Fibroblast of villous mesenchyme (primary cell): ENCODE measurements around the gene CEP131. TPM values are rescaled to one million over a fixed set of nuclear protein-coding genes. Genes with fewer than 3 reads are reported as not detected.

ENCODE experiments used
- DNase-seq: peaks from one replicate; pipeline ENCODE4 v3.0.0-alpha.2; 2010; ENCODE audit warnings: low read depth
- H3K4me3 ChIP-seq: 2 replicates; pipeline ENCODE4 v1.5.1; 2011; ENCODE audit warnings: low read depth, mild to moderate bottlenecking, low read length
- total RNA-seq: library from RNA; depleted of rRNA; stranded (reverse); fragments of >200 nt; gene quantifications from 2 replicates; pipeline ENCODE4 v1.2.3, GENCODE V29; 2012
- TF ChIP-seq, protein P1 (sequence below): IDR thresholded peaks from 2 replicates; pipeline ENCODE4 v1.5.1; 2012; ENCODE audit warnings: low read depth, mild to moderate bottlenecking, low read length; ENCODE audit not compliant: insufficient read depth

CEP131 gene
- total RNA-seq, 1 donor, result 9.9 TPM

DNA sequence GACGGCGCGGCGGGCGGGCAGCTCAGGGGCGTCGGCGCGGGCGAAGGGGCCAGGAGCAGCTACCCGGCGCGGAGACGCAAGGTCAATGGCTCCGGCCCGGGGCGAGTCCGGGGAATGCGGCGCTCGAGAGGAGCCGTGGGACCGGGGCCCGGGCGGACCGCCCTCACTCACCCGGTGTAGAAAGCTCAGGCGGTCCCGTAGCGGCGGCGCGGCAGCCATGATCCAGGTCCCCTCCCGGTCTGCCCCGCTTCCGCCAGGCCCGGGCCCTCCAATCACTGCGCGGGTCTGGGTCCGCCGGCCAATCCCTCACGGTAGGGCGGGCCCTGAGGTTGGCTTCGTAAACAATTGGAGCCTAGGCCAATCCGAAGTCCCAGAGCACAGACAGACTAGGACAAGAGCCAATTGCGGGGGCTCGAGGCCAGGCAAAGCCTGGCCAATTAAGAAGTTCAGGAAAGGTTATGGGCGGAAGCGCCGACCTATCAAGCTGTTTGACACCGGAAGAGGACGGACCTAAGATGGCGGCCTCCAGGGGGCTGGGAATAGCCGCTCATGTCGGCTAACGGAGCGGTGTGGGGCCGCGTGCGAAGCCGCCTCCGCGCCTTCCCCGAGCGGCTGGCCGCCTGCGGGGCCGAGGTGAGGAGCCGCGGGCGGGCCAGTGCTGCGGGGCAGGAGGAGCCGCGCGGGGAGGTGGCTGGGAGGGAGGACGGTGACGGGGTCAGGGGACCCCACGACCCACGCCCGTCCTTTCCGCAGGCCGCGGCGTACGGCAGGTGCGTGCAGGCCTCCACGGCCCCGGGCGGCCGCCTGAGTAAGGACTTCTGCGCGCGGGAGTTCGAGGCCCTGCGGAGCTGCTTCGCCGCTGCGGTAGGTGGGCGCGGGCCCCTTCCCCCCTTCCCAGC is 16.3 kb upstream of the CEP131 start, which contains the start of the genes NDUFAF8 and TEPSIN:
NDUFAF8 (plus strand) TSS at position 504 of the 899 bp plus-strand sequence; CDS start at position 550, 46 bp downstream.
TEPSIN (minus strand) TSS at position 241 of the 899 bp plus-strand sequence; CDS start at position 219, 22 bp downstream.
- H3K4me3 ChIP-seq, result peak within 1 kb of the TSS; percentile 86
- TF ChIP-seq, protein P1, sequence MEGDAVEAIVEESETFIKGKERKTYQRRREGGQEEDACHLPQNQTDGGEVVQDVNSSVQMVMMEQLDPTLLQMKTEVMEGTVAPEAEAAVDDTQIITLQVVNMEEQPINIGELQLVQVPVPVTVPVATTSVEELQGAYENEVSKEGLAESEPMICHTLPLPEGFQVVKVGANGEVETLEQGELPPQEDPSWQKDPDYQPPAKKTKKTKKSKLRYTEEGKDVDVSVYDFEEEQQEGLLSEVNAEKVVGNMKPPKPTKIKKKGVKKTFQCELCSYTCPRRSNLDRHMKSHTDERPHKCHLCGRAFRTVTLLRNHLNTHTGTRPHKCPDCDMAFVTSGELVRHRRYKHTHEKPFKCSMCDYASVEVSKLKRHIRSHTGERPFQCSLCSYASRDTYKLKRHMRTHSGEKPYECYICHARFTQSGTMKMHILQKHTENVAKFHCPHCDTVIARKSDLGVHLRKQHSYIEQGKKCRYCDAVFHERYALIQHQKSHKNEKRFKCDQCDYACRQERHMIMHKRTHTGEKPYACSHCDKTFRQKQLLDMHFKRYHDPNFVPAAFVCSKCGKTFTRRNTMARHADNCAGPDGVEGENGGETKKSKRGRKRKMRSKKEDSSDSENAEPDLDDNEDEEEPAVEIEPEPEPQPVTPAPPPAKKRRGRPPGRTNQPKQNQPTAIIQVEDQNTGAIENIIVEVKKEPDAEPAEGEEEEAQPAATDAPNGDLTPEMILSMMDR, result no peak
- peak; percentile 100 for DNase-seq

- DNase-seq, result no peak
- H3K4me3 ChIP-seq, result peak overlapping the region; percentile 86
- TF ChIP-seq, protein P1, result no peak
Observed at GRCh38 chr17:81238490-81238814, 15.7 kb upstream of the CEP131 start.

DNA sequence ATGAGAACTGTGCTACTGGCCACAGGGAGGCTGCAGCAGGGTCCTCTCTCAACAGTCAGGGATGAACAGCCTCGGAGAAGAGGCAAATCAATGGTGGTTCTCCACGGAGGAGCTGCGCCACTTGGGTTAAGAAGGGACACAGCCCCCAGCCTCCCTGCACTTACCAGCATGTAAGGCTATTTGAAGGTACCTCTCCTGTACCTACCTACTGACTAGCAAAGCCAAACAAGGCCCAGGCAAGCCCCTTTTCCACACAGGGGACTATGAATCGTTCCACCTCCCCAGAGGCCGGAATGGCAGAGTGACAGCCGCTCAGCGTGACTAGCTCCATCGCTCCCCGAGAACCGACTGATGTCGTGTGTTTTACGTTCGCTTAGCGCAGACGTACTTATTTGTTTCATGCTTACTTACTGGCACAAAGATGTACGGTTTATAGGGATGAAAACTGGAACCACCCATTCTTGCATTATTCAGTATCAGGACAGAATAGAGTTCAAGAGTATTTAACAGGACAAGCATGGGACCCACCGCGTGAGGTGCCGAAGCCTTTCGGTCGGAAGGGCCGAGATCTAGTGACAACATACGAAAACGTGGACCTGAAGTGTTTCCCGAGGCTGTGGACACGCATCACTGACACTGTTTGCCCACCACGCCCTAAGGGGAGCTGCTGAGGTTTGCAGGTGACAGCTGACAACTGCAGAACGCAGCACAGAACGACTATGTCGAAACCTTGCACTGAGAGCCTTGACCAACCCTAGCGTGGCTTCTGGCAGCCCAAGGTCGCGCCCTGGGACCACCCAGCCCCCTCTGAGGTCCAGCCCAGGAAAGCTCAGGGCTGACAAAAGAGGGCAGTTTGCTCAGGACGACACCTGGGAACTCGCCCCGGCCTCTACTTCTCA is 15.1 kb upstream of the CEP131 start:
- no peak for DNase-seq
- peak overlapping the region; percentile 86 for H3K4me3 ChIP-seq
- TF ChIP-seq, protein P1, result no peak

GRCh38 chr17:81236784-81237183 is 14.0 kb upstream of the CEP131 start:
- DNase-seq, result no peak
- TF ChIP-seq, protein P1, result no peak
- no peak overlapping the region for H3K4me3 ChIP-seq

DNA sequence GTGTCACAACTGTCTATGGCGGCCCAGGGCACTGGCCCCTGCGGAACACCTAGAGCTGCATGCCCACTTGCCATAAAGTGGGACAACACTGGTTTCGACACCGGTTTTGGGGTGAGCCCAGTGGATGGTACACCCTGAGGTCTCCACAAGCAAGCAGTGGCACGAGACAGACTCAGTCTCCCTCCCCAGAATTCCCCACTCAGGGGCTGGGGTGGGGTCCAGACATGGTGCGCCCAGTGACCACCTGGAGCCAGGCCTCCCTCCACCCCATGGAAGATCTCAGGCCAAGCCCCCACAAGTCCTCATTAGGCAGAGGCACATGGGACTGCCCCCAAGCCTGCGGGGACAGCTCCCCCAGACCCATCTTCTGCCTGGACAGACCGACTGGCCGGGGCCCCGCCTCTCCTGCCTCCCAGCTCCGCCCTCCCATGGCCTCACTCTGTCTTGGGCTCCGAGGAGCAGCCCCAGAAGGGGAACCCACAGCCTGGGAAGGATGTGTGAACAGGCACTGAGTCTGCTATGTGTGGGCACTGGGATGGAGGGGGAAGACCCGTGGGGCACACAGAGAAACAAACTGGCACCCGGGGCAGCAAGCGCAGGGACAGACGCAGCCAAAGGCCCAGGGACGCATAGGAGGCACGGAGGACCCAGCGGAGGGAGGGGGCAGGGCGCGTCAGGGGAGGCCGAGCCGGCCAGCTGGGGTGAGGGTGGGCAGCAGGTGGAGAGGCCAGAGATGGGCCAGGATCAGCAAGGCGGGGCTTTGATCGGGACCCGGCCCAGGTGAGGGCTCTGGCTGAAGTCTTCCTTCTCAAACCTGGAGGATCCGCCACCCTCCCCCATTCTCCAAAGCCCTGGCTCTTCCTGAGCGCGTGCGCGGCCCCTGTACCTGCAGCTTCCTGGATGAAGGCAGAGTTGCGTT is 13.3 kb upstream of the CEP131 start:
- no peak overlapping the region for H3K4me3 ChIP-seq
- DNase-seq, result no peak
- TF ChIP-seq, protein P1, result no peak
